ENCODE data around the gene ADGRL2. TPM values are rescaled to one million over a fixed set of nuclear protein-coding genes. Genes with fewer than 3 reads are reported as not detected.
A peak's percentile ranks its signal among the peaks of the same experiment; 100 is the strongest.

ADGRL2 gene
- total RNA-seq, 1 donor from 2014 or later: 104 TPM

GRCh38 chr1:81834268-81834667, 33.5 kb downstream of the ADGRL2 start:
- intact Hi-C loops (cut with DNase I): no loop called here
- Histone ChIP-seq H3K9me3 (no peaks in the 10 kb centered on the region), H3K36me3 (no peaks in the 10 kb centered on the region), H3K4me3 (no peak overlapping the region), H3K4me1 (no peaks in the 10 kb centered on the region), H3K27ac (no peak overlapping the region), H3K27me3 (no peaks in the 10 kb centered on the region)
- ATAC-seq (no peak), DNase-seq (no peak)
- TF ChIP-seq CTCF (IDR thresholded peaks at IDR 0.05): no peak

- Histone ChIP-seq H3K9me3 (no peaks in the 10 kb centered on the region), H3K36me3 (no peaks in the 10 kb centered on the region), H3K4me3 (no peak overlapping the region), H3K27me3 (no peaks in the 10 kb centered on the region), H3K27ac (no peak overlapping the region), H3K4me1 (no peaks in the 10 kb centered on the region)
- peak; percentile 36 for ATAC-seq
- DNase-seq: no peak
- TF ChIP-seq CTCF (IDR thresholded peaks at IDR 0.05): no peak
- intact Hi-C loops (cut with DNase I): no loop called here
Observed at GRCh38 chr1:81834921-81835698, 34.4 kb downstream of the ADGRL2 start.

GRCh38 chr1:81836007-81836626, 35.4 kb downstream of the ADGRL2 start:
- no peaks in the 10 kb centered on the region for H3K27me3 ChIP-seq
- H3K36me3 ChIP-seq: no peaks in the 10 kb centered on the region
- TF ChIP-seq CTCF (IDR thresholded peaks at IDR 0.05): no peak
- H3K4me3 ChIP-seq: no peak overlapping the region
- H3K4me1 ChIP-seq: no peaks in the 10 kb centered on the region
- DNase-seq (no peak), ATAC-seq (no peak)
- intact Hi-C loops (cut with DNase I): no loop called here
- no peaks in the 10 kb centered on the region for H3K9me3 ChIP-seq
- H3K27ac ChIP-seq: no peak overlapping the region

- no peaks in the 10 kb centered on the region for H3K36me3 ChIP-seq
- TF ChIP-seq CTCF (IDR thresholded peaks at IDR 0.05): no peak
- no peaks in the 10 kb centered on the region for H3K27me3 ChIP-seq
- DNase-seq: no peak
- no peaks in the 10 kb centered on the region for H3K4me1 ChIP-seq
- no peak for ATAC-seq
- no peak overlapping the region for H3K4me3 ChIP-seq
- intact Hi-C loops (cut with DNase I): no loop called here
- no peaks in the 10 kb centered on the region for H3K9me3 ChIP-seq
- H3K27ac ChIP-seq: no peak overlapping the region
Observed at GRCh38 chr1:81838600-81839218, 38.0 kb downstream of the ADGRL2 start.

GRCh38 chr1:81840805-81841204, 40.1 kb downstream of the ADGRL2 start:
- no peaks in the 10 kb centered on the region for H3K9me3 ChIP-seq
- intact Hi-C loops (cut with DNase I): no loop called here

More at GRCh38 chr1:81840805-81841204, 40.1 kb downstream of the ADGRL2 start:
- DNase-seq (no peak), ATAC-seq (no peak)
- H3K4me3 ChIP-seq: no peak overlapping the region
- H3K36me3 ChIP-seq: no peaks in the 10 kb centered on the region
- no peaks in the 10 kb centered on the region for H3K27me3 ChIP-seq
- TF ChIP-seq CTCF (IDR thresholded peaks at IDR 0.05): no peak
- H3K4me1 ChIP-seq: no peaks in the 10 kb centered on the region
- no peak overlapping the region for H3K27ac ChIP-seq
